Transverse colon (tissue), 4 donors: ENCODE data around the gene CALR. TPM values are rescaled to one million over a fixed set of nuclear protein-coding genes. Genes with fewer than 3 reads are reported as not detected.
A peak's percentile ranks its signal among the peaks of the same experiment; 100 is the strongest.

Experiments
- DNase-seq: peaks from one replicate; pipeline ENCODE4 v3.0.0-alpha.2; 2019
- H3K27ac ChIP-seq, 4 donors: fragments of 200-600 bp; sonication (generic); 2 replicates each; pipeline ENCODE4 v1.5.1; 2016 to 2018; ENCODE audit warnings: inconsistent platforms in 4 of 4
- H3K27me3 ChIP-seq: fragments of 200-600 bp; sonication (generic); 2 replicates; pipeline ENCODE4 v1.5.1; 2017; ENCODE audit warnings: inconsistent platforms
- H3K36me3 ChIP-seq, 4 donors: fragments of 200-600 bp; sonication (generic); 2 replicates each; pipeline ENCODE4 v1.5.1; 2017 to 2019; ENCODE audit warnings: inconsistent platforms in 4 of 4
- H3K4me1 ChIP-seq, 4 donors: fragments of 200-600 bp; sonication (generic); 2 replicates each; pipeline ENCODE4 v1.5.1; 2017 to 2020; ENCODE audit warnings: inconsistent platforms in 4 of 4
- H3K4me3 ChIP-seq, 4 donors: fragments of 200-600 bp; sonication (generic); 1 replicate in 1 of 4; 2 replicates in 3 of 4; pipeline versions ENCODE4 v1.5.1 to v1.6.1; 2017 to 2019; ENCODE audit warnings: inconsistent platforms in 4 of 4
- H3K9me3 ChIP-seq, 2 donors: fragments of 200-600 bp; sonication (generic); 2 replicates each; pipeline ENCODE4 v1.5.1; 2017 to 2019; ENCODE audit warnings: inconsistent platforms in 2 of 2
- CTCF ChIP-seq, 5 experiments: fragments of 200-600 bp in 3 of 5; fragments of 450-650 bp in 2 of 5; sonication (generic) in 3 of 5; IDR thresholded peaks; 1 replicate in 2 of 5; 2 replicates in 3 of 5; pipeline ENCODE4 v1.5.1; 2016 to 2017; ENCODE audit warnings: antibody characterized with exemption in 5 of 5, inconsistent platforms in 3 of 5, mild to moderate bottlenecking in 2 of 5, moderate library complexity in 1 of 5
- EP300 ChIP-seq: sonication (generic); formaldehyde crosslinking; IDR thresholded peaks from one replicate; pipeline ENCODE4 v1.6.1; 2017; ENCODE audit warnings: antibody characterized with exemption, low read depth
- POLR2A ChIP-seq: fragments of 450-650 bp; IDR thresholded peaks from one replicate; pipeline ENCODE4 v1.6.1; 2016; ENCODE audit warnings: antibody characterized with exemption, mild to moderate bottlenecking, moderate library complexity
- POLR2AphosphoS5 ChIP-seq, 3 donors: sonication (generic); formaldehyde crosslinking; IDR thresholded peaks; one replicate each; pipeline ENCODE4 v1.6.1; 2016; ENCODE audit warnings: antibody characterized with exemption in 3 of 3
- WGBS, 2 donors: methylation state at CpG; one replicate each; pipeline ENCODE4 v1.1.5; 2018; ENCODE audit warnings: low coverage in 1 of 2; 5-methylcytosine and 5-hydroxymethylcytosine counted together
- in situ Hi-C, 4 donors: fragments of 200-750 bp; cut with MboI; loops; one replicate each; pipeline versions ENCODE4 v1.15.0 to v1.15.1; 2017; ENCODE audit warnings: low sequenced_read_pairs in 3 of 4, low pct_ligation_motif_present in 1 of 4, low pct_unique_long_range_greater_than_20kb in 1 of 4
- intact Hi-C: fragments of 100-400 bp; cut with DNase I; formaldehyde crosslinking; loops from one replicate; pipeline ENCODE4 v1.15.1; 2023; ENCODE audit warnings: low total_unique reads
- total RNA-seq, 4 donors: library from RNA; depleted of rRNA; stranded (reverse); fragments of >200 nt; gene quantifications; one replicate each; pipeline ENCODE4 v1.1.0, GENCODE V29; 2016

CALR gene
- total RNA-seq, 4 donors from 2014 or later = 181 to 444 (median 317) TPM

DNA sequence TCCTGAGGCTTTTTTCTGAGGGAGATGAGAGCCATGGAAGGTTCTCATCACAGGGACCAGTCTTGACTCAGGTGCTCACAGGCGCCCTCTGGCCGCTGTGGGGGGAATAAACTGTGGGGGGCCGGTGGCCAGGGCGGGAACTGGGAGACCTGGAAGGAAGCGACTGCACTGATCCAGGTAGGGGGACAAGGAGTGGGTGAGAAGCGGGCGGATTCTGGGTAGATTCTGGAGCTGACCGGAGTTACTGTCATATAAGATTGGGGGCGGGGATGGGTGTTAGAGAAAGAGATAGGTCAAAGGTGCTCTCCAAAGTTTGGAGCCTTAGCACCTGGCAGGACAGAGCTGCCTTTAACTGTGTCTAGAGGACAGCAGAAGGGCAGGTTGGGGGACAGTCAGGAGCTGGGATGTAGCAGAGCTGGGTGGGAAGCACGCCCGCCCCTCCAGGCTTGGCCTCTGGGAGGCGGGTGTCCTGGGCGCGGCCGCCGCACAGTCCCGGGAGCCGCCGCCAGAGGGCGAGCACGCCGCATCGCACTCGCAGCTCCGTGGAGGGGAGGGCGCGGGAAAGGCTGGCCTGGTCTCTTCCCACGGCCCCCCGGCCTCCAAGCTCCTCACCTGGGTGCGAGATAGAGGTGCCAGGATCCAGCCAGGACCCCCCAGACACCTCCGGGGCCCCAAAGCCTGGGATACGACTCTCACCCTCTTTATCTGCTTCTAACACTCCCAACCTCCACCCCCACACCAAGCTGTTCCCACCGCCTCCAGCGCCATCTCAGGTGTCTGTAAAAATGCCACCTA is 26.8 kb downstream of the CALR start:
- Histone ChIP-seq H3K4me1 (peaks cover 0 to 10% (median 6%) of the 10 kb centered on the region in 4 donors), H3K9me3 (no peaks in the 10 kb centered on the region), H3K36me3 (no peaks in the 10 kb centered on the region), H3K27ac (peak overlapping the region; percentile 67 to 78 (median 76)), H3K4me3 (peak overlapping the region; percentile 22 to 63 (median 36)), H3K27me3 (no peaks in the 10 kb centered on the region)
- WGBS, 2 donors = 0 to 1% methylated on average over 3 to 26 of the region's 34 CpGs
- peak; percentile 88 for DNase-seq
- intact Hi-C loops (no loop called here), in situ Hi-C loops (loop anchor here in 1 of 4 donors (25.0 kb wide), 1 partner anchor 297 kb away; no protein-coding TSS in a partner anchor)
- TF ChIP-seq POLR2AphosphoS5 (IDR thresholded peaks at IDR 0.05) (no peak), POLR2A (no peak), EP300 (no peak), CTCF (IDR thresholded peaks at IDR 0.05) (peak; percentile 87 to 99 (median 92))

DNA sequence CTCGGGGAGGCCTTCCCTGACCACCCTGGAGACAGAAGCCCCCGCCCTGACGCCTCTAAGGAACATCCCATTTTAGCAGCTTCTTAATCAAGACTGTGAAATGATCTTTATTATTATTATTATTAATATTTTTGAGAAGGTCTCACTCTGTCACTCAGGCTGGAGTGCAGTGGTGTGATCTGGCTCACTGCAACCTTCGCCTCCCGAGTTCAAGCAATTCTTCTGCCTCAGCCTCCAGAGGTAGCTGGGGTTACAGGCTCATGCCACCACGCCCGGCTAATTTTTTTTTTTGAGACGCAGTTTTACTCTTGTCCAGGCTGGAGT is 27.4 kb downstream of the CALR start:
- no peaks in the 10 kb centered on the region for H3K27me3 ChIP-seq
- peak overlapping the region; percentile 67 to 78 (median 76) for H3K27ac ChIP-seq
- intact Hi-C loops (no loop called here), in situ Hi-C loops (loop anchor here in 1 of 4 donors (25.0 kb wide), 1 partner anchor 297 kb away; no protein-coding TSS in a partner anchor)
- H3K4me3 ChIP-seq = peak overlapping the region in 3 of 4 donors; percentile 31 to 63 (median 42)
- no peak for TF ChIP-seq CTCF (IDR thresholded peaks at IDR 0.05)
- no peak for TF ChIP-seq POLR2A
- TF ChIP-seq EP300 = no peak
- no peak for TF ChIP-seq POLR2AphosphoS5 (IDR thresholded peaks at IDR 0.05)
- DNase-seq = no peak
- H3K36me3 ChIP-seq = no peaks in the 10 kb centered on the region
- peaks cover 0 to 10% (median 6%) of the 10 kb centered on the region in 4 donors for H3K4me1 ChIP-seq
- 4 to 41% methylated on average over 3 to 8 of the region's 8 CpGs for WGBS, 2 donors
- no peaks in the 10 kb centered on the region for H3K9me3 ChIP-seq

DNA sequence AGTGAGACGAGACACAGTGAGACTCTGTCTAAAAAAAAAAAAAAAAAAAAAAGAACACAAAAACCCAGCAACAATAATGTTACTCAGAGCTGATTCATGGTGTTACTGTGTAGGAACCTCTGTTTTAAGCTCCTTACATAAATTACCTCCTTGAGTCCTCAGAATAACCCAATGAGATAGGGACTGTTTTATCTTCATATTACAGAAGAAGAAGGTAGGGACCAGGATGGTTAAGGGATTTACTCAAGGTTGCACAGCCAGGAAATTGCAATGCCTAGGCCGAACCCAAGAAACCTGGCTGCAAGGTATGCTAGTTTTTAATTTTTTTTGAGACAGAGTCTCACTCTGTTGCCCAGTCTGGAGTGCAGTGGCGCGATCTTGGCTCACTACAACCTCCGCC is 29.5 kb downstream of the CALR start:
- DNase-seq = no peak
- no peak overlapping the region for H3K4me3 ChIP-seq
- intact Hi-C loops (no loop called here), in situ Hi-C loops (loop anchor here in 1 of 4 donors (25.0 kb wide), 1 partner anchor 294 kb away; no protein-coding TSS in a partner anchor)
- no peak overlapping the region for H3K27ac ChIP-seq
- TF ChIP-seq POLR2AphosphoS5 (IDR thresholded peaks at IDR 0.05) = no peak
- TF ChIP-seq EP300 = no peak
- TF ChIP-seq POLR2A = no peak
- TF ChIP-seq CTCF (IDR thresholded peaks at IDR 0.05) = no peak
- H3K9me3 ChIP-seq = no peaks in the 10 kb centered on the region
- no peaks in the 10 kb centered on the region for H3K36me3 ChIP-seq
- H3K27me3 ChIP-seq = no peaks in the 10 kb centered on the region
- H3K4me1 ChIP-seq = peaks cover 0 to 10% (median 6%) of the 10 kb centered on the region in 4 donors
- WGBS, 2 donors = 88% methylated on average over 5 of the region's 5 CpGs; no CpG with 5 or more reads in 1 of the 2 donors

DNA sequence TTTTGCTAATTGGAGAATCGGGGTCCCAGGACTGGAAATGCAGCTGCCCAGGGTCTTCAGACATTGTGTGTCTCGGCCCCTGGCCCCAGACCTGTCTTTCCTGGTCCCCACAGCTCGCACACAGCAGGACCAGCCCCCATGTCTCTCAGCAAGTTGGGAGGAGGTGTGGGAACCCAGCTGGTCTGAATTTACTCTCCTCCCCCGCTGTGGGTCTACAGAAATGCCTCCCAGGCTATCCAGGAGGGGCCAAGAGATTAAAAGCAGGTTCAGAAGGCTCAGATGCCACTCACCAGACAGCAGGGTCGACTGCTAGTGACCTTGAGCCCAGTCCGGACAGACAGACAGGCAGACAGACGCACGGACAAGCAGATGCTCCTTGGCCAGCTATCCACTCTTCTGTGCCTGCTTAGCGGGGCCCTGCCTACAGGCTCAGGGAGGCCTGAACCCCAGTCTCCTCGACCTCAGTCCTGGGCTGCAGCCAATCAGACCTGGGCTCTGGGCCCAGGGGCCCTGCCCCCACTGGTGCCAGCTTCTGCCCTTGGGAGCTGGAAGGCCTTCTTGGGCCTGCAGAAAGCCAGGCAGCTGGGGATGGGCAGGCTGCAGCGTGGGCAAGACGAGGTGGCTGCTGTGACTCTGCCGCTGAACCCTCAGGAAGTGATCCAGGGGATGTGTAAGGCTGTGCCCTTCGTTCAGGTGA is 31.0 kb downstream of the CALR start, which contains the start of gene DAND5:
Gene DAND5 (plus strand): TSS at position 285 of the 697 bp plus-strand sequence. CDS start 85 bp downstream, at position 370.
- intact Hi-C loops = no loop called here
- WGBS, 2 donors = 66% methylated on average over 14 of the region's 14 CpGs; no CpG with 5 or more reads in 1 of the 2 donors
- no peaks in the 10 kb centered on the region for H3K36me3 ChIP-seq
- H3K9me3 ChIP-seq = no peaks in the 10 kb centered on the region
- peak within 1 kb of the TSS in 3 of 4 donors; percentile 55 to 63 (median 63) for H3K27ac ChIP-seq
- in situ Hi-C loops = loop anchor here in 1 of 4 donors (25.0 kb wide), 1 partner anchor 293 kb away; no protein-coding TSS in a partner anchor
- peaks cover 0 to 10% (median 6%) of the 10 kb centered on the region in 4 donors for H3K4me1 ChIP-seq
- no peak for DNase-seq
- H3K27me3 ChIP-seq = no peaks in the 10 kb centered on the region
- TF ChIP-seq EP300 (no peak), POLR2AphosphoS5 (IDR thresholded peaks at IDR 0.05) (no peak), CTCF (IDR thresholded peaks at IDR 0.05) (no peak), POLR2A (no peak)
- no peak within 1 kb of the TSS for H3K4me3 ChIP-seq
